A673 (cell line): ENCODE results near the gene NOC4L. TPM values are rescaled to one million over a fixed set of nuclear protein-coding genes. Genes with fewer than 3 reads are reported as not detected.

Source experiments
- BruUV-seq: library from RNA; stranded (reverse); fragments of 400-500 nt; replicated peaks from 2 replicates; lab custom pipeline; 2021; lab: Mats Ljungman, UMichigan
- CTCF ChIA-PET: fragments of 300-600 bp; sonication (Branson Sonifier 250); formaldehyde crosslinking; loops from one replicate; lab custom pipeline; 2022; ENCODE audit warnings: antibody characterized with exemption; lab: Charles Lee
- POLR2A ChIA-PET: fragments of 300-600 bp; sonication (Branson Sonifier 250); formaldehyde crosslinking; loops from one replicate; lab custom pipeline; 2022; ENCODE audit warnings: antibody characterized with exemption; ENCODE audit not compliant: low non-redundant PET; lab: Charles Lee
- DNase-seq: peaks from one replicate; pipeline ENCODE4 v3.0.0-alpha.2; 2015; ENCODE audit warnings: low spot score
- H3K27ac ChIP-seq: fragments of 200-600 bp; sonication (generic); 2 replicates; pipeline ENCODE4 v1.5.1; 2016; ENCODE audit warnings: mixed run types, low read depth, mild to moderate bottlenecking, mixed read lengths, antibody characterized with exemption, low read length; ENCODE audit not compliant: poor library complexity, severe bottlenecking
- H3K27me3 ChIP-seq: fragments of 200-600 bp; sonication (generic); replicated peaks from 2 replicates; pipeline ENCODE4 v1.6.1; 2017; ENCODE audit warnings: mixed run types, low read depth, mild to moderate bottlenecking, mixed read lengths, antibody characterized with exemption, low read length; ENCODE audit not compliant: insufficient read depth, poor library complexity
- H3K36me3 ChIP-seq: fragments of 200-600 bp; sonication (generic); 2 replicates; pipeline ENCODE4 v1.6.1; 2016; ENCODE audit warnings: mixed run types, mild to moderate bottlenecking, mixed read lengths, antibody characterized with exemption, low read length; ENCODE audit not compliant: insufficient read depth, poor library complexity, severe bottlenecking
- H3K4me1 ChIP-seq: fragments of 200-600 bp; sonication (generic); 2 replicates; pipeline ENCODE4 v1.6.1; 2017; ENCODE audit warnings: mixed run types, mild to moderate bottlenecking, mixed read lengths, antibody characterized with exemption, low read length; ENCODE audit not compliant: insufficient read depth, poor library complexity, severe bottlenecking
- H3K4me3 ChIP-seq: fragments of 200-600 bp; sonication (generic); 2 replicates; pipeline ENCODE4 v1.5.1; 2016; ENCODE audit warnings: low read depth, mixed run types, mild to moderate bottlenecking, mixed read lengths, low read length; ENCODE audit not compliant: poor library complexity, severe bottlenecking
- H3K9me3 ChIP-seq: fragments of 200-600 bp; sonication (generic); 2 replicates; pipeline ENCODE4 v1.6.1; 2016; ENCODE audit warnings: mixed run types, low read depth, mild to moderate bottlenecking, mixed read lengths, antibody characterized with exemption, low read length; ENCODE audit not compliant: poor library complexity, severe bottlenecking
- EZH2 ChIP-seq: fragments of 200-600 bp; sonication (generic); IDR thresholded peaks from 2 replicates; pipeline ENCODE4 v1.6.1; 2017; ENCODE audit warnings: borderline replicate concordance, low read depth, mild to moderate bottlenecking, mixed read lengths, antibody characterized with exemption, low read length; ENCODE audit not compliant: poor library complexity, severe bottlenecking
- intact Hi-C: fragments of 100-400 bp; cut with micrococcal nuclease; formaldehyde crosslinking; loops from one replicate; pipeline ENCODE4 v1.10.0; 2022; ENCODE audit not compliant: unreplicated experiment
- total RNA-seq: library from RNA; stranded (reverse); gene quantifications from 2 replicates; pipeline ENCODE4 v1.2.3, GENCODE V29; 2021
- TF ChIP-seq, protein P1 (sequence below): fragments of 300-800, 200-600 bp; sonication (generic); conservative IDR thresholded peaks from 2 replicates; pipeline ENCODE4 v1.5.1; 2017; ENCODE audit warnings: low read depth, mild to moderate bottlenecking, antibody characterized with exemption, low read length, moderate library complexity, mixed read lengths

NOC4L gene
- total RNA-seq, 1 experiment from 2014 or later, result 46.9 TPM

DNA sequence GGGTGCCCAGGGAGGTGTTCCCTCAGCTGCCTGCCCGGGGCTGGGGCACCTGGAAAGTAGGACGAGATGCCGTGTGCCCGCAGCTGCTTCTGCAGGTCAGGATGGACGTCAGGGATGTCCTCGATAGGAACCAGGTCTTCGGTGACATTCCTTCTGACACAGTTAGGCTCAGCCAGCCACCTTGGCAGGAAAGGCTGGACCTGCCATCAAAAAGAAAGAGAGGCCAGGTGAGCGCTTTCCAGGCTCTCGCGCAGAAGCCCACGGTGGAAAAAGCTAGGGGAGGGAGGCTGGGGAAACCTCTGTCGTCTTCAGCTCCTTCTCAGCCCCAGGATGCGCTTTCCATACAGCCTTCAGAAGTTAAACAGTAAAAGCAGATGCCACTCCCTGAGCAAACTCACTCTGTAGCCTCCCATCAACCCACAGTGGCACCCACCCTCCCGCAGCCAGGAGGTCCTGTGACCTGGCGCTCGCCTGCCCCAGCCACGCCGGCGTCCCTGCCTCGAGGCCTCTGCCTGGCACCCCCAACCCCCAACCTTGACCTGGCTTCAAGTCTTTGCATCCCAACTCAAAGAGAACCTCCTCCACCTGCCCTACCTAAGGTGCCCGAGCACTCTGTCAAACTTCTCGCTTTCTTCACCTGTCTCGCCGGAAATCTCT, 1.4 kb upstream of the NOC4L start:
- H3K27ac ChIP-seq, result no peak overlapping the region
- peaks cover 29% of the 10 kb centered on the region for H3K36me3 ChIP-seq
- no peaks in the 10 kb centered on the region for H3K4me1 ChIP-seq
- H3K27me3 ChIP-seq, result no peaks in the 10 kb centered on the region
- ChIA-PET CTCF (no interaction called here), POLR2A (no interaction called here)
- peak overlapping the region; percentile 100 for H3K4me3 ChIP-seq
- intact Hi-C loops, result no loop called here
- H3K9me3 ChIP-seq, result no peaks in the 10 kb centered on the region
- no peak for DNase-seq
- no TSS peak for BruUV-seq
- TF ChIP-seq, protein P1, sequence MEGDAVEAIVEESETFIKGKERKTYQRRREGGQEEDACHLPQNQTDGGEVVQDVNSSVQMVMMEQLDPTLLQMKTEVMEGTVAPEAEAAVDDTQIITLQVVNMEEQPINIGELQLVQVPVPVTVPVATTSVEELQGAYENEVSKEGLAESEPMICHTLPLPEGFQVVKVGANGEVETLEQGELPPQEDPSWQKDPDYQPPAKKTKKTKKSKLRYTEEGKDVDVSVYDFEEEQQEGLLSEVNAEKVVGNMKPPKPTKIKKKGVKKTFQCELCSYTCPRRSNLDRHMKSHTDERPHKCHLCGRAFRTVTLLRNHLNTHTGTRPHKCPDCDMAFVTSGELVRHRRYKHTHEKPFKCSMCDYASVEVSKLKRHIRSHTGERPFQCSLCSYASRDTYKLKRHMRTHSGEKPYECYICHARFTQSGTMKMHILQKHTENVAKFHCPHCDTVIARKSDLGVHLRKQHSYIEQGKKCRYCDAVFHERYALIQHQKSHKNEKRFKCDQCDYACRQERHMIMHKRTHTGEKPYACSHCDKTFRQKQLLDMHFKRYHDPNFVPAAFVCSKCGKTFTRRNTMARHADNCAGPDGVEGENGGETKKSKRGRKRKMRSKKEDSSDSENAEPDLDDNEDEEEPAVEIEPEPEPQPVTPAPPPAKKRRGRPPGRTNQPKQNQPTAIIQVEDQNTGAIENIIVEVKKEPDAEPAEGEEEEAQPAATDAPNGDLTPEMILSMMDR, result no peak
- no peak for TF ChIP-seq EZH2

GRCh38 chr12:132143336-132144071, 753 bp upstream of the NOC4L start:
- no peak for DNase-seq
- H3K4me3 ChIP-seq, result peak overlapping the region; percentile 100
- TF ChIP-seq EZH2, result no peak
- TF ChIP-seq, protein P1, result no peak
- peak overlapping the region; percentile 70 for H3K27ac ChIP-seq
- CTCF ChIA-PET, result no interaction called here
- TSS peak; percentile 33 for BruUV-seq
- POLR2A ChIA-PET, result no interaction called here
- no peaks in the 10 kb centered on the region for H3K27me3 ChIP-seq
- intact Hi-C loops, result no loop called here
- H3K36me3 ChIP-seq, result peaks cover 33% of the 10 kb centered on the region
- no peaks in the 10 kb centered on the region for H3K4me1 ChIP-seq
- no peaks in the 10 kb centered on the region for H3K9me3 ChIP-seq

- Histone ChIP-seq H3K36me3 (peaks cover 29% of the 10 kb centered on the region), H3K4me3 (peak overlapping the region; percentile 100), H3K27me3 (no peaks in the 10 kb centered on the region), H3K4me1 (no peaks in the 10 kb centered on the region), H3K9me3 (no peaks in the 10 kb centered on the region), H3K27ac (peak overlapping the region; percentile 94)
- no peak for TF ChIP-seq EZH2
- TF ChIP-seq, protein P1, result no peak
- intact Hi-C loops, result no loop called here
- POLR2A ChIA-PET, result no interaction called here
- no TSS peak for BruUV-seq
- CTCF ChIA-PET, result no interaction called here
- DNase-seq, result no peak
These were observed 532 bp downstream of the NOC4L start for GRCh38 chr12:132144810-132145168.
